C4-2B (cell line): Measurements from ENCODE around the gene TRPV4.

Source experiments
- H3K27ac ChIP-seq: fragments of 450-650 bp; 2 replicates; pipeline ENCODE4 v1.5.1; 2017
- CTCF ChIP-seq: fragments of 450-650 bp; conservative IDR thresholded peaks from 2 replicates; pipeline ENCODE4 v1.5.1; 2017; ENCODE audit warnings: mild to moderate bottlenecking
- ZFX ChIP-seq: fragments of 450-650 bp; IDR thresholded peaks from 2 replicates; pipeline ENCODE4 v1.6.1; 2017

The TRPV4 gene

GRCh38 chr12:109758426-109759420, 74.5 kb downstream of the TRPV4 start:
- no peak overlapping the region for H3K27ac ChIP-seq
- TF ChIP-seq CTCF (no peak), ZFX (no peak)

- TF ChIP-seq ZFX, result no peak
- H3K27ac ChIP-seq, result no peak overlapping the region
Measured at GRCh38 chr12:109757671-109758265, 75.4 kb downstream of the TRPV4 start.

- H3K27ac ChIP-seq, result no peak overlapping the region
- TF ChIP-seq ZFX (no peak), CTCF (no peak)
Measured at GRCh38 chr12:109756457-109756856, 76.7 kb downstream of the TRPV4 start.

GRCh38 chr12:109753959-109754358, 79.2 kb downstream of the TRPV4 start:
- TF ChIP-seq CTCF (no peak), ZFX (no peak)
- no peak overlapping the region for H3K27ac ChIP-seq

- H3K27ac ChIP-seq, result no peak overlapping the region
- no peak for TF ChIP-seq ZFX
- TF ChIP-seq CTCF, result no peak
Measured at GRCh38 chr12:109753054-109753401, 80.2 kb downstream of the TRPV4 start.

- TF ChIP-seq CTCF, result no peak
- TF ChIP-seq ZFX, result no peak
- no peak overlapping the region for H3K27ac ChIP-seq
Measured at GRCh38 chr12:109752117-109753053, 80.8 kb downstream of the TRPV4 start.
